ENCODE measurements around the gene PLCB3. TPM values are rescaled to one million over a fixed set of nuclear protein-coding genes. Genes with fewer than 3 reads are reported as not detected.

The PLCB3 gene
- total and polyA plus RNA-seq, 2 experiments from 2014 or later: 19.0 to 23.5 TPM

GRCh38 chr11:64303109-64304031 lies 52.0 kb downstream of the PLCB3 start:
- Histone ChIP-seq H3K9me2 (replicated peaks; ENCODE audit: insufficient read depth) (no peaks in the 10 kb centered on the region), H3K36me3 (replicated peaks; ENCODE audit: insufficient read depth, low read depth) (no peaks in the 10 kb centered on the region), H3K79me2 (peaks cover 24% of the 10 kb centered on the region), H3K4me3 (no peak overlapping the region), H3K27ac (peak overlapping the region; percentile 87), H4K20me1 (ENCODE audit: insufficient read depth, poor library complexity, severe bottlenecking) (no peaks in the 10 kb centered on the region), H3K4me2 (peak overlapping the region; percentile 78), H3K9me3 (ENCODE audit: low read depth) (no peaks in the 10 kb centered on the region), H3K4me1 (ENCODE audit: insufficient read depth) (peaks cover 31% of the 10 kb centered on the region), H2AFZ (no peak overlapping the region), H3K27me3 (peaks cover 25% of the 10 kb centered on the region)
- WGBS (ENCODE audit: low lambda C conversion rate, missing lambda C conversion rate): 87% methylated on average over 12 of the region's 13 CpGs
- peak; percentile 3 for DNase-seq (ENCODE audit: low spot score)
- TF ChIP-seq EZH2 (IDR thresholded peaks at IDR 0.05; ENCODE audit: borderline replicate concordance) (no peak), EZH2phosphoT487 (IDR thresholded peaks at IDR 0.05; ENCODE audit: low read depth, severe bottlenecking, unreplicated experiment) (no peak)
- TF ChIP-seq, protein P1, sequence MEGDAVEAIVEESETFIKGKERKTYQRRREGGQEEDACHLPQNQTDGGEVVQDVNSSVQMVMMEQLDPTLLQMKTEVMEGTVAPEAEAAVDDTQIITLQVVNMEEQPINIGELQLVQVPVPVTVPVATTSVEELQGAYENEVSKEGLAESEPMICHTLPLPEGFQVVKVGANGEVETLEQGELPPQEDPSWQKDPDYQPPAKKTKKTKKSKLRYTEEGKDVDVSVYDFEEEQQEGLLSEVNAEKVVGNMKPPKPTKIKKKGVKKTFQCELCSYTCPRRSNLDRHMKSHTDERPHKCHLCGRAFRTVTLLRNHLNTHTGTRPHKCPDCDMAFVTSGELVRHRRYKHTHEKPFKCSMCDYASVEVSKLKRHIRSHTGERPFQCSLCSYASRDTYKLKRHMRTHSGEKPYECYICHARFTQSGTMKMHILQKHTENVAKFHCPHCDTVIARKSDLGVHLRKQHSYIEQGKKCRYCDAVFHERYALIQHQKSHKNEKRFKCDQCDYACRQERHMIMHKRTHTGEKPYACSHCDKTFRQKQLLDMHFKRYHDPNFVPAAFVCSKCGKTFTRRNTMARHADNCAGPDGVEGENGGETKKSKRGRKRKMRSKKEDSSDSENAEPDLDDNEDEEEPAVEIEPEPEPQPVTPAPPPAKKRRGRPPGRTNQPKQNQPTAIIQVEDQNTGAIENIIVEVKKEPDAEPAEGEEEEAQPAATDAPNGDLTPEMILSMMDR (IDR thresholded peaks at IDR 0.05; ENCODE audit: poor library complexity): no peak

- WGBS (ENCODE audit: low lambda C conversion rate, missing lambda C conversion rate): 56% methylated on average over 5 of the region's 5 CpGs
- H3K4me2 ChIP-seq: peak overlapping the region; percentile 78
- H2AFZ ChIP-seq: no peak overlapping the region
- H3K9me3 ChIP-seq (ENCODE audit: low read depth): no peaks in the 10 kb centered on the region
- peaks cover 28% of the 10 kb centered on the region for H3K79me2 ChIP-seq
- peak overlapping the region; percentile 87 for H3K27ac ChIP-seq
- H3K36me3 ChIP-seq (replicated peaks; ENCODE audit: insufficient read depth, low read depth): no peaks in the 10 kb centered on the region
- no peak for DNase-seq (ENCODE audit: low spot score)
- H3K4me1 ChIP-seq (ENCODE audit: insufficient read depth): peaks cover 29% of the 10 kb centered on the region
- H3K27me3 ChIP-seq: peaks cover 19% of the 10 kb centered on the region
- H3K9me2 ChIP-seq (replicated peaks; ENCODE audit: insufficient read depth): no peaks in the 10 kb centered on the region
- no peak for TF ChIP-seq EZH2phosphoT487 (IDR thresholded peaks at IDR 0.05; ENCODE audit: low read depth, severe bottlenecking, unreplicated experiment)
- TF ChIP-seq, protein P1 (IDR thresholded peaks at IDR 0.05; ENCODE audit: poor library complexity): no peak
- TF ChIP-seq EZH2 (IDR thresholded peaks at IDR 0.05; ENCODE audit: borderline replicate concordance): no peak
- H3K4me3 ChIP-seq: no peak overlapping the region
- no peaks in the 10 kb centered on the region for H4K20me1 ChIP-seq (ENCODE audit: insufficient read depth, poor library complexity, severe bottlenecking)
Measured at GRCh38 chr11:64304032-64304315, 52.6 kb downstream of the PLCB3 start.

- DNase-seq (ENCODE audit: low spot score): peak; percentile 96
- Histone ChIP-seq H3K4me1 (ENCODE audit: insufficient read depth) (peaks cover 24% of the 10 kb centered on the region), H3K79me2 (peaks cover 33% of the 10 kb centered on the region), H3K27ac (peak overlapping the region; percentile 87), H3K27me3 (peaks cover 14% of the 10 kb centered on the region), H3K4me3 (peak overlapping the region; percentile 38), H2AFZ (peak overlapping the region; percentile 45), H3K36me3 (replicated peaks; ENCODE audit: insufficient read depth, low read depth) (no peaks in the 10 kb centered on the region), H3K9me2 (replicated peaks; ENCODE audit: insufficient read depth) (no peaks in the 10 kb centered on the region), H4K20me1 (ENCODE audit: insufficient read depth, poor library complexity, severe bottlenecking) (no peaks in the 10 kb centered on the region), H3K4me2 (peak overlapping the region; percentile 78), H3K9me3 (ENCODE audit: low read depth) (no peaks in the 10 kb centered on the region)
- no peak for TF ChIP-seq EZH2phosphoT487 (IDR thresholded peaks at IDR 0.05; ENCODE audit: low read depth, severe bottlenecking, unreplicated experiment)
- TF ChIP-seq EZH2 (IDR thresholded peaks at IDR 0.05; ENCODE audit: borderline replicate concordance): no peak
- TF ChIP-seq, protein P1 (IDR thresholded peaks at IDR 0.05; ENCODE audit: poor library complexity): peak; percentile 93
- WGBS (ENCODE audit: low lambda C conversion rate, missing lambda C conversion rate): 1% methylated on average over 44 of the region's 46 CpGs
Measured at GRCh38 chr11:64304316-64305072, 53.2 kb downstream of the PLCB3 start.

All from hepatocyte (in vitro differentiated cells).